Endothelial cell of umbilical vein (primary cell): ENCODE measurements around the gene FOXP4. TPM values are rescaled to one million over a fixed set of nuclear protein-coding genes. Genes with fewer than 3 reads are reported as not detected.

Experiments
- BruUV-seq: library from RNA; stranded (reverse); fragments of 400-500 nt; replicated peaks from 2 replicates; lab custom pipeline; 2021; lab: Mats Ljungman, UMichigan
- CTCF ChIA-PET: fragments of 300-600, 350-600 bp; sonication (Branson Sonifier 250); formaldehyde crosslinking; loops from one replicate; lab custom pipeline; 2021; ENCODE audit warnings: antibody characterized with exemption, inconsistent platforms; lab: Charles Lee
- POLR2A ChIA-PET: fragments of 300-600, 350-600 bp; sonication (Branson Sonifier 250); formaldehyde crosslinking; loops from one replicate; lab custom pipeline; 2021; ENCODE audit warnings: antibody characterized with exemption, inconsistent platforms; lab: Charles Lee
- DNase-seq: peaks from one replicate; pipeline ENCODE4 v3.0.0-alpha.2; 2011; ENCODE audit warnings: low read depth, low spot score
- FAIRE-seq: peaks from 2 replicates; lab custom pipeline; 2011; peaks lifted over from hg19 to GRCh38; lab: Jason Lieb, UNC
- H2AFZ ChIP-seq: 2 replicates; pipeline ENCODE4 v1.6.0; 2012; ENCODE audit warnings: low read depth, low read length, control low read depth, inconsistent platforms
- H3K27ac ChIP-seq: 2 replicates; pipeline ENCODE4 v1.5.1; 2011; ENCODE audit warnings: low read depth, mild to moderate bottlenecking, control low read depth, low read length, moderate library complexity; ENCODE audit not compliant: insufficient read depth
- H3K27me3 ChIP-seq, 2 experiments: 2 replicates each; pipeline versions ENCODE4 v1.6.0 to v1.6.1; 2011; ENCODE audit warnings: low read length in 2 of 2, mixed read lengths in 1 of 2; ENCODE audit not compliant: control insufficient read depth in 2 of 2, insufficient read depth in 2 of 2
- H3K36me3 ChIP-seq, 2 experiments: 2 replicates in 1 of 2; 3 replicates in 1 of 2; pipeline ENCODE4 v1.5.1; 2011; ENCODE audit warnings: low read length in 2 of 2, mild to moderate bottlenecking in 1 of 2, moderate library complexity in 1 of 2; ENCODE audit not compliant: control insufficient read depth in 2 of 2, insufficient read depth in 2 of 2; ENCODE audit errors: extremely low read depth in 1 of 2
- H3K4me1 ChIP-seq: 3 replicates; pipeline ENCODE4 v1.5.1; 2011; ENCODE audit warnings: mild to moderate bottlenecking, low read length; ENCODE audit not compliant: control insufficient read depth, insufficient read depth; ENCODE audit errors: extremely low read depth
- H3K4me2 ChIP-seq: 2 replicates; pipeline ENCODE4 v1.6.1; 2011; ENCODE audit warnings: low read length, control low read depth, mixed read lengths; ENCODE audit not compliant: insufficient read depth
- H3K4me3 ChIP-seq, 3 experiments: fragments of 200-600 bp in 1 of 3; sonication (generic), shearing (Covaris generic) in 1 of 3; replicated peaks in 1 of 3; 2 replicates each; pipeline ENCODE4 v1.5.1; 2011 to 2016; ENCODE audit warnings: control low read depth in 3 of 3, low read length in 3 of 3, mild to moderate bottlenecking in 2 of 3, inconsistent platforms in 1 of 3, low read depth in 1 of 3, moderate library complexity in 1 of 3; ENCODE audit not compliant: insufficient read depth in 1 of 3
- H3K79me2 ChIP-seq: 2 replicates; pipeline ENCODE4 v1.6.0; 2012; ENCODE audit warnings: low read length, inconsistent platforms; ENCODE audit not compliant: control insufficient read depth, insufficient read depth
- H3K9ac ChIP-seq: replicated peaks from 2 replicates; pipeline ENCODE3; 2011; ENCODE audit warnings: low read length, control low read depth; ENCODE audit not compliant: insufficient read depth; ENCODE audit errors: extremely low read depth
- H3K9me1 ChIP-seq: replicated peaks from 3 replicates; pipeline ENCODE4 v1.6.0; 2011; ENCODE audit warnings: mild to moderate bottlenecking, low read length; ENCODE audit not compliant: control insufficient read depth, insufficient read depth; ENCODE audit errors: extremely low read depth
- H3K9me3 ChIP-seq: replicated peaks from 2 replicates; pipeline ENCODE4 v1.5.1; 2012; ENCODE audit warnings: low read length, inconsistent platforms; ENCODE audit not compliant: control insufficient read depth, insufficient read depth
- H4K20me1 ChIP-seq: replicated peaks from 2 replicates; pipeline ENCODE3; 2011; ENCODE audit warnings: mild to moderate bottlenecking, low read length; ENCODE audit not compliant: control insufficient read depth, insufficient read depth; ENCODE audit errors: extremely low read depth
- EZH2 ChIP-seq: IDR thresholded peaks from 2 replicates; pipeline ENCODE4 v1.6.1; 2012; ENCODE audit warnings: borderline replicate concordance, low read depth, mild to moderate bottlenecking, moderate library complexity, low read length, inconsistent platforms; ENCODE audit not compliant: severe bottlenecking
- FOS ChIP-seq: IDR thresholded peaks from 2 replicates; pipeline ENCODE4 v1.6.1; 2011; ENCODE audit warnings: mild to moderate bottlenecking, low read length, moderate library complexity, borderline replicate concordance; ENCODE audit not compliant: insufficient read depth
- GATA2 ChIP-seq: IDR thresholded peaks from 2 replicates; pipeline ENCODE4 v1.7.0; 2011; ENCODE audit warnings: low read depth, mild to moderate bottlenecking, moderate library complexity, mixed read lengths, low read length; ENCODE audit not compliant: insufficient read length, insufficient read depth
- JUN ChIP-seq: IDR thresholded peaks from 2 replicates; pipeline ENCODE4 v1.6.1; 2011; ENCODE audit warnings: borderline replicate concordance, low read depth; ENCODE audit not compliant: insufficient read length, insufficient read depth
- MYC ChIP-seq: IDR thresholded peaks from one replicate; pipeline ENCODE4 v1.6.1; 2011; ENCODE audit warnings: mild to moderate bottlenecking, low read depth, low read length
- POLR2A ChIP-seq: IDR thresholded peaks from 2 replicates; pipeline ENCODE4 v1.6.1; 2012; ENCODE audit warnings: low read depth, mild to moderate bottlenecking, control low read depth, low read length
- POLR2AphosphoS5 ChIP-seq: IDR thresholded peaks from 2 replicates; pipeline ENCODE4 v1.6.1; 2012; ENCODE audit warnings: low read depth, mild to moderate bottlenecking, control low read depth, low read length, moderate library complexity; ENCODE audit not compliant: insufficient read depth
- dilution Hi-C: fragments of 300-500 bp; cut with MboI; formaldehyde crosslinking; loops from one replicate; pipeline ENCODE4 v1.15.0; 2019; ENCODE audit warnings: low sequenced_read_pairs; ENCODE audit not compliant: extremely low pct_ligation_motif_present
- intact Hi-C: fragments of 100-400 bp; cut with micrococcal nuclease; formaldehyde crosslinking; loops from one replicate; pipeline ENCODE4 v1.10.0; 2022
- polyA plus RNA-seq, 4 experiments: library from polyadenylated mRNA; depleted of rRNA in 3 of 4; stranded (reverse) in 3 of 4; unstranded in 1 of 4; fragments of >200 nt; gene quantifications; 2 replicates each; pipeline versions ENCODE4 v1.2.1 to v1.2.3, GENCODE V29; 2011 to 2012; ENCODE audit warnings: missing spikeins in 1 of 4
- total RNA-seq: library from RNA; stranded (reverse); gene quantifications from 2 replicates; pipeline ENCODE4 v1.2.3, GENCODE V29; 2021
- TF ChIP-seq, protein P1 (sequence below): IDR thresholded peaks from 2 replicates; pipeline ENCODE4 v1.6.1; 2011; ENCODE audit not compliant: insufficient read depth, insufficient read length
- TF ChIP-seq, protein P2 (sequence below), 2 donors: IDR thresholded peaks; 1 replicate in 1 of 2; 2 replicates in 1 of 2; pipeline ENCODE4 v1.5.1; 2011; ENCODE audit warnings: low read length in 2 of 2, mild to moderate bottlenecking in 2 of 2, moderate library complexity in 2 of 2, control low read depth in 1 of 2, inconsistent platforms in 1 of 2, low read depth in 1 of 2; ENCODE audit not compliant: insufficient read depth in 1 of 2; ENCODE audit errors: extremely low read depth in 1 of 2

FOXP4 gene
- total and polyA plus RNA-seq, 2 donors (not counting 3 experiments of a cell fraction or from before 2014, with no cell fraction given): 5.6 to 23.9 TPM

DNA sequence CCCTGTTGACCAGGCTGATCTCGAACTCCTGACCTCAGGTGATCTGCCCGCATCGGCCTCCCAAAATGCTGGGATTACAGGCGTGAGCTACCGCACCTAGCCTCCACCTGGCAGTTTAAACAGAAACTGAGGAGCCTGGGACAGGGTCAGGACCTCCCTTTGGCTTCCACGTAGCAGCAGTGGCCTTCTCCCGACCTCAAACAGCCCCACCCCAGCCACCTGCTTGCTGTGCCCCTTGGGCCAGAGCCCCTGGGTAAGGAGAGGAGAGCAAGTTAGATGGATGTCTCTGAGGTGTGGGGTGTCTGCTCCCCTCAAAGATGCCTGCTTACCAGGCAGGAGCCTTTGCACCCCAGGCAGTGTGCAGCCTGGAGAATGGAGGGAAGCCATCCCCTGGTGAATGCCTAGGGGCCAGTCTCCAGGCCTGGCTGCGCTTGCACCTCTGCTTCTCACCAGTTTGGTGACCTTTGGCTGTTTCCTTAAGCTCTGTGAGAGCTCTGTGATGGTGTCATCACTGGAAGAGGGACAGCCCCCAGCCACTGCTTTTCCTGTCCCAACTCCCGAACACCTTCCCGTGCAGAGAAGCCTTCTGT, 50.0 kb downstream of the FOXP4 start:
- no peak for FAIRE-seq
- CTCF ChIA-PET: interaction anchor here (0.9 to 7.9 kb wide), 4 partner anchors 84 to 173 kb away, joined by 3 to 84 read pairs (median 8); no protein-coding TSS in a partner anchor

DNA sequence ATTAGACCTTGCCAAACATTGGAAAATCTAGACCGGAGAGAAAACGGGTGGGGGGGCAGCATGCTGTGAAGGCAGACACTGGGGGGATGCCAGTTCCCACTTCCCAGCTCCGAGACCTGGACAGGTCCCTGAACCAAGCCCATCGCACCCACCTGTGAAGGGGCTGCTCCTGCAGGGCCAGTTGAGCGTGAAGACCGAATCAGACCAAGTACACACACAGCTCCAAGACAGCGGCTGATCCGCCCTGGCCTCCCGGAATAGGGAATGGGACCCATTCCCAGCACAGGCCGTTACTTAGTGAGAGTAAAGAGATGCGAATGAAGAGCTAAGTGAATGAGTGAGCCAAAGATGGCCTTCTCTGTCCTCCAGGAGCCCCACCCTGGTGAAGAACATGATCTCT, 50.6 kb downstream of the FOXP4 start:
- ChIA-PET CTCF (interaction anchor here (0.9 to 7.9 kb wide), 4 partner anchors 84 to 173 kb away, joined by 3 to 84 read pairs (median 8); no protein-coding TSS in a partner anchor), POLR2A (no interaction called here)
- FAIRE-seq: no peak
- H2AFZ ChIP-seq: no peak overlapping the region
- DNase-seq: no peak
- no peak overlapping the region for H3K4me2 ChIP-seq
- no TSS peak for BruUV-seq
- no peaks in the 10 kb centered on the region for H3K27me3 ChIP-seq
- TF ChIP-seq GATA2 (no peak), POLR2A (no peak), JUN (no peak), POLR2AphosphoS5 (no peak), FOS (no peak), EZH2 (no peak), MYC (no peak)
- TF ChIP-seq, protein P1, sequence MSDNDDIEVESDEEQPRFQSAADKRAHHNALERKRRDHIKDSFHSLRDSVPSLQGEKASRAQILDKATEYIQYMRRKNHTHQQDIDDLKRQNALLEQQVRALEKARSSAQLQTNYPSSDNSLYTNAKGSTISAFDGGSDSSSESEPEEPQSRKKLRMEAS: no peak
- TF ChIP-seq, protein P2, sequence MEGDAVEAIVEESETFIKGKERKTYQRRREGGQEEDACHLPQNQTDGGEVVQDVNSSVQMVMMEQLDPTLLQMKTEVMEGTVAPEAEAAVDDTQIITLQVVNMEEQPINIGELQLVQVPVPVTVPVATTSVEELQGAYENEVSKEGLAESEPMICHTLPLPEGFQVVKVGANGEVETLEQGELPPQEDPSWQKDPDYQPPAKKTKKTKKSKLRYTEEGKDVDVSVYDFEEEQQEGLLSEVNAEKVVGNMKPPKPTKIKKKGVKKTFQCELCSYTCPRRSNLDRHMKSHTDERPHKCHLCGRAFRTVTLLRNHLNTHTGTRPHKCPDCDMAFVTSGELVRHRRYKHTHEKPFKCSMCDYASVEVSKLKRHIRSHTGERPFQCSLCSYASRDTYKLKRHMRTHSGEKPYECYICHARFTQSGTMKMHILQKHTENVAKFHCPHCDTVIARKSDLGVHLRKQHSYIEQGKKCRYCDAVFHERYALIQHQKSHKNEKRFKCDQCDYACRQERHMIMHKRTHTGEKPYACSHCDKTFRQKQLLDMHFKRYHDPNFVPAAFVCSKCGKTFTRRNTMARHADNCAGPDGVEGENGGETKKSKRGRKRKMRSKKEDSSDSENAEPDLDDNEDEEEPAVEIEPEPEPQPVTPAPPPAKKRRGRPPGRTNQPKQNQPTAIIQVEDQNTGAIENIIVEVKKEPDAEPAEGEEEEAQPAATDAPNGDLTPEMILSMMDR (IDR thresholded peaks at IDR 0.05; ENCODE audit: extremely low read depth in 1 of 2, insufficient read depth in 1 of 2, low read depth in 1 of 2, low read length in 2 of 2): no peak
- H3K9me1 ChIP-seq: no peaks in the 10 kb centered on the region
- intact Hi-C loops (no loop called here), dilution Hi-C loops (no loop called here)
- H3K9me3 ChIP-seq: no peaks in the 10 kb centered on the region
- H3K36me3 ChIP-seq: peaks cover 0 to 8% of the 10 kb centered on the region in 2 experiments
- H3K9ac ChIP-seq: no peak overlapping the region
- no peak overlapping the region for H3K4me3 ChIP-seq
- H3K4me1 ChIP-seq: no peaks in the 10 kb centered on the region
- no peaks in the 10 kb centered on the region for H4K20me1 ChIP-seq
- H3K27ac ChIP-seq: no peak overlapping the region
- no peaks in the 10 kb centered on the region for H3K79me2 ChIP-seq

More for the DNA sequence above, 50.0 kb downstream of the FOXP4 start:
- H3K9me3 ChIP-seq: no peaks in the 10 kb centered on the region
- H3K27me3 ChIP-seq: no peaks in the 10 kb centered on the region
- dilution Hi-C loops: no loop called here
- H3K27ac ChIP-seq: no peak overlapping the region
- H3K4me3 ChIP-seq: no peak overlapping the region
- POLR2A ChIA-PET: no interaction called here
- no peak overlapping the region for H3K4me2 ChIP-seq
- no peak overlapping the region for H3K9ac ChIP-seq
- no peaks in the 10 kb centered on the region for H3K4me1 ChIP-seq
- TF ChIP-seq, protein P2 (IDR thresholded peaks at IDR 0.05; ENCODE audit: extremely low read depth in 1 of 2, insufficient read depth in 1 of 2, low read depth in 1 of 2, low read length in 2 of 2): no peak
- TF ChIP-seq POLR2A: no peak
- H2AFZ ChIP-seq: no peak overlapping the region
- no peaks in the 10 kb centered on the region for H4K20me1 ChIP-seq
- H3K36me3 ChIP-seq: peaks cover 0 to 8% of the 10 kb centered on the region in 2 experiments
- BruUV-seq: no TSS peak
- no peaks in the 10 kb centered on the region for H3K9me1 ChIP-seq
- DNase-seq: no peak
- no peaks in the 10 kb centered on the region for H3K79me2 ChIP-seq
- intact Hi-C loops: no loop called here
